ENCODE data around the gene CTIF.

CTIF gene

DNA sequence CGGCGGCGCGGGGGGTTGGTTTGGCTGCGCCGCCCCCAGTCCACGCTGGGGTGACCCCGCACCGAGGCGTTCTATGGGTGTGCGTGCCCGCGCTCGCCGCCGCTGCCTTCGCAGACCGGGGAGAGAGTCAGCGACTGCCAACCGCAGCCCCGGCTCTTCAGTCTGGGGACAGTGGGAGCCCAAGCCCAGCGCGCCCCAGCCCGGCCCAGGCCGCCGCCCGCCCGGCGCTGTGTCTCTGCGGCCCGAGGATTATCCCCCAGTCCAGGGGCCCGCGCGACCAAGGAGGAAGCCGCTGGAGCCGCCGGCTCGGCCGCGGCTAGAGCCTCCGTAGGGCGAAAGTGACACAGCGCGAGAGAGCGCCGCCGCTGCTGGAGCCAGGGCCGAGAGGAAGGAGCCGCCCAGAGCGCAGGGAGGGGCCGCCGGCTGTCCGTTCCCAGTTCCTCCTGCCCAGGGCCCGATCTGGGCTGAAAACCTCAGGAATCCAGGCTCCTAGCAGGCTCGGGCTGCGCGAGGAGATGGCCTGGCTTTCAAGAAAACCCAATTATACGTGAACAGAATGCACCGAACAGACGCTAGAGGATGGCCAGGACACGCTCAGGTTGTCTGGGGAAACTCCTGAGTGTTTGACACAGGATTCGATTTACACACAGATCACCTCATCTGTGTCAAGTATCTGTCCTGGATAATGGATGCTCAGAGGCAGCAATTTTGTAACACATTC lies 2.4 kb downstream of the CTIF start:
- peak overlapping the region; percentile 76 for H3K4me3 ChIP-seq (ENCODE audit: low read length)
- TF ChIP-seq, protein P1, sequence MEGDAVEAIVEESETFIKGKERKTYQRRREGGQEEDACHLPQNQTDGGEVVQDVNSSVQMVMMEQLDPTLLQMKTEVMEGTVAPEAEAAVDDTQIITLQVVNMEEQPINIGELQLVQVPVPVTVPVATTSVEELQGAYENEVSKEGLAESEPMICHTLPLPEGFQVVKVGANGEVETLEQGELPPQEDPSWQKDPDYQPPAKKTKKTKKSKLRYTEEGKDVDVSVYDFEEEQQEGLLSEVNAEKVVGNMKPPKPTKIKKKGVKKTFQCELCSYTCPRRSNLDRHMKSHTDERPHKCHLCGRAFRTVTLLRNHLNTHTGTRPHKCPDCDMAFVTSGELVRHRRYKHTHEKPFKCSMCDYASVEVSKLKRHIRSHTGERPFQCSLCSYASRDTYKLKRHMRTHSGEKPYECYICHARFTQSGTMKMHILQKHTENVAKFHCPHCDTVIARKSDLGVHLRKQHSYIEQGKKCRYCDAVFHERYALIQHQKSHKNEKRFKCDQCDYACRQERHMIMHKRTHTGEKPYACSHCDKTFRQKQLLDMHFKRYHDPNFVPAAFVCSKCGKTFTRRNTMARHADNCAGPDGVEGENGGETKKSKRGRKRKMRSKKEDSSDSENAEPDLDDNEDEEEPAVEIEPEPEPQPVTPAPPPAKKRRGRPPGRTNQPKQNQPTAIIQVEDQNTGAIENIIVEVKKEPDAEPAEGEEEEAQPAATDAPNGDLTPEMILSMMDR (IDR thresholded peaks at IDR 0.05; ENCODE audit: insufficient read depth, low read depth, low read length, missing control alignments), result no peak
- peak; percentile 74 for DNase-seq (ENCODE audit: low read depth)

DNA sequence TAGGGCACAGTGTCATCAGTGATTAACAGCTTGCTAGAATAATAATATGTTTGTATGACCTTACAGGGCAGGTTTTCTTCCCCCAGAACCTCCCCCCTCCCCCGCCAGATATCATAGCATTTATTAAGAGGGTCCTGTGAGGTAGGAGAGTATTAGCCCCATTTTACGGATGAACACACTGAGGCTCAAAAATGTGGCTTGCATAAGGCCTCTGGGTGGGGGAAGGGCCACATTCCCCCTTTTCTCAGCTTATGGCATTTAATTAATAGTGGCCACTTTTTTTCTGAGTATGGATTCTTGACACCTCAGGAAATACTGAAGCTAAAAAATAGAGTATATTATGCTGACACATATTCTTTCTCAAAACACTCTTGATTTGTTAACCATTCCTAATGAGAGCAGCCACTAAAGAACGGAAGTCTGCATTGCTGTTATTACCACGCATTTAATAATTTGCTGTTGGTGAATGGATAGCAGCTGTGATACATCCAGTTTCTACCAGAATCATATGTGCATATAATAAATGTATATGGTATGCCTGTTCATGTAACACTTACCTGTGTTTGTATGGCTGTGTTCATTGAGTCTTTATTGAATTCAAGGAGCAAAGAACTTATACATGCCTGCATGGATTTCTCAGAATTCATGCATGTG lies 3.0 kb downstream of the CTIF start:
- no peak for DNase-seq (ENCODE audit: low read depth)
- TF ChIP-seq, protein P1 (IDR thresholded peaks at IDR 0.05; ENCODE audit: insufficient read depth, low read depth, low read length, missing control alignments), result no peak
- H3K4me3 ChIP-seq (ENCODE audit: low read length), result no peak overlapping the region

DNA sequence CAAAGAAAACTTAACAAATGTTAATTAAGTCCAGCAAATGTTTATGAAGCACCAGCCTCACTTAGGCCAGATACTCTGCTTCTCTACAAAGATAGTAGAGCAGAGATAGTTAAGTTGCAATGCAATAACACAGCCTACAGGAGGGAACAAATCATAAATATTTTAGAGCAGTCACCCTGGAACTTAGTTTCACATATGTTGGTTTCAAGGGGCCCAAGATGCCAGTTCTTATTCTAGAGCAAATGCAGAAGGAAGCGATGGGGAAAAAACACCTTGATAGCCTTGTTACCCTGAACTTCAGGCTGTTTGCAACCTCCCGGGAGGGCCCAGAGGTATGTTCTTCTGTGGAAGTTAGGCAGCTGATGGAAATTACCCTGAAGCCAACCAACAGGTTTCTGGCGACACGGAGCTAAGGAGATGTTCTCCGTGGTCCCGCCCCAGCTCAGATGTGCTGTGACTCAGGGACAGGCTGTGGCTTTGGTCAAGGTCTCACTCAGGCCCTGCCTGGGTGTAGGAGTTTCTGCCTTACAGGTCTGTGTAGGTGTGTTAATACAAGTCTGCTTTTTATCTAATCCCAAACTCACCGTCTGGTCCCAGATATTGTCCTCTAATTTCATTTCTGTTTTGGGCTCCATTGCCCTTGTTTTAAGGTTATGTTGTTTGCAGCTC lies 3.8 kb downstream of the CTIF start:
- DNase-seq (ENCODE audit: low read depth), result peak; percentile 77
- TF ChIP-seq, protein P1 (IDR thresholded peaks at IDR 0.05; ENCODE audit: insufficient read depth, low read depth, low read length, missing control alignments), result no peak
- H3K4me3 ChIP-seq (ENCODE audit: low read length), result no peak overlapping the region

DNA sequence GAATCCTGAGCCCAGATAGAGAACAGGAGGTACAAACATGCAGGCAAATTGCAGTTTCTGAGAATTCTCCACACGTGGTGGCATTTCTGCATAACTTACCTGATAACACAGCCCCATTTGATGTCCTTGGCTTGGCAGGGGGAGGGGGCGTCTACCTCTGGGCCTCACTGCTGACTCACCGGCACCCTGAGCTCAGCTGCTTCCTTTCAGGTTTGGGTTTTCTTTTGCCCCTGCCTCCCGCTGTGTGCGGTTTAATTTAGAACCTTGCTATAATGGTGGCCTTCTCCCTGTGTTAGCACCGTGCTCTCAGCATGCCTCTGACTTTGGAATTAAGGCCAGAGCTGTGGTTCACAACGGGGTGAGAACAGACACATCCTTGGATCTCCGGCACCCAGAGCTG lies 4.4 kb downstream of the CTIF start:
- TF ChIP-seq, protein P1 (IDR thresholded peaks at IDR 0.05; ENCODE audit: insufficient read depth, low read depth, low read length, missing control alignments), result no peak
- peak; percentile 22 for DNase-seq (ENCODE audit: low read depth)

DNA sequence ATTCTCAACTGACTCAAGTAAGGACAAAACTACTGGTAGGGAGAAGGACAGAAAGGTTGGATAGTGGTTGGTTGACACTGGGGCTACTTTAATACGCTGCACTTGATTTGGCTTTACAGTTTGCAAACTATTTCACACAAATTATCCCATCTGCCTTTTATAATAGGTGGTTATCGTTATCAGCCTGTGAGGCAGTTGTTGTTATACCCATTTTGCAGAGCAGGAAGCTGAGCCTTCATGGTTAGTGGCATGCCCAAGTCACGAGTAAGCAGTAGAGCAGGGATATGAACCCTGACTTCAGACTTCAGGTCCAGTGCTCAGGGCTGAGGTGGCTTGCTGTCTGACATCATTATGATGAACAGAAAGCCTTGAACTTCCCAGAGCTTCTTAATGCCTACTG lies 5.3 kb downstream of the CTIF start:
- DNase-seq (ENCODE audit: low read depth), result no peak
- TF ChIP-seq, protein P1 (IDR thresholded peaks at IDR 0.05; ENCODE audit: insufficient read depth, low read depth, low read length, missing control alignments), result no peak
- H3K4me3 ChIP-seq (ENCODE audit: low read length), result no peak overlapping the region

More for the DNA sequence above, 4.4 kb downstream of the CTIF start:
- H3K4me3 ChIP-seq (ENCODE audit: low read length), result no peak overlapping the region

DNA sequence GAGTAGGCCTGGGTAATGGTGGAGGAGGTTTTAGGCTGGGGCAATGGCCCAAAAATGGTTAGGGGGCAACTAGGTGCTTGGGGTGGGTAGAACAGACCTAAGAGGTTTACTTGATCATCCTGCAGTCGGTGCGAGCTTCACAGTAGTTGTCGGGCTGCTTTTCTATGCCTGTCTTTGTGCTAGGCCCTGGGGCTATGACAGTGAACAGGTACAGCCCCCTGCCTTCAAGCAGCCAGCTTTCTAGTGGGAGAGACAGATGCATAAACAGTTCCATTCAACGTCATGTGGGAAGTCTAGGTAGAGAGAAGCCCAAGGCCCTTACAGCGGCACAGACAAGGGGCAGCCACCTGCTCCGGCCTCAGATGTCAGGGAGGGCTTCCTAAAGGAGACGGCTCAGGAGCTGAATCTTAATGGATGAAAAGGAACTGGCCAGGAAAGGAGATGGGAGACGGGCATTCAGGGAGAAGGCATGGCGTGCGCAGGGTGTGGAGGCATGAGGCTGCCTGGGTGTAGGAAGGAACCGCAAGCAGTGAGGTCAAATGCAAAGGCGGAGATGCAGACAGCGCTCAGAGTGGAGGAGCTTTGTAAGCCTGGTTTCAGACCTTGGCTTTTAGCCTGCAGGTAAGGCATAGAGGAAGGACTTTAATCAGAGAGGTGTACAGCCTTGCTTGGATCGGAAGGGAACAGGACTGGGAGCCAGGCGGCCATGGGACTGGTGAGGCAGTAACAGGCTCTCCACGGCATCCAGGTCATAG lies 6.0 kb downstream of the CTIF start:
- H3K4me3 ChIP-seq (ENCODE audit: low read length), result no peak overlapping the region
- TF ChIP-seq, protein P1 (IDR thresholded peaks at IDR 0.05; ENCODE audit: insufficient read depth, low read depth, low read length, missing control alignments), result no peak
- DNase-seq (ENCODE audit: low read depth), result no peak
